A549 (cell line): ENCODE measurements around the gene PERM1.

ENCODE experiments used
- BHLHE40 ChIP-seq: IDR thresholded peaks from 2 replicates; pipeline ENCODE4 v1.6.1; 2012; ENCODE audit warnings: low read depth, low read length, inconsistent platforms
- CHD4 ChIP-seq: fragments of 200-600 bp; sonication (generic); IDR thresholded peaks from 2 replicates; pipeline ENCODE4 v1.6.1; 2016; ENCODE audit warnings: antibody characterized with exemption, mild to moderate bottlenecking, borderline replicate concordance
- GATA3 ChIP-seq: IDR thresholded peaks from 2 replicates; pipeline ENCODE4 v1.6.1; 2012; ENCODE audit warnings: borderline replicate concordance
- JUNB ChIP-seq: fragments of >200 bp; sonication (Bioruptor Twin); formaldehyde crosslinking; IDR thresholded peaks from 2 replicates; pipeline ENCODE4 v1.6.1; 2016
- MAFK ChIP-seq: fragments of 450-650 bp; IDR thresholded peaks from 2 replicates; pipeline ENCODE4 v1.6.1; 2014; ENCODE audit not compliant: partially characterized antibody
- NPAS2 ChIP-seq: fragments of 250-450 bp; sonication (Bioruptor Pico); IDR thresholded peaks from 2 replicates; pipeline ENCODE4 v1.8.0; 2022; ENCODE audit warnings: mild to moderate bottlenecking, moderate library complexity, borderline replicate concordance
- PHF8 ChIP-seq: fragments of 200-600 bp; sonication (generic); IDR thresholded peaks from 2 replicates; pipeline ENCODE4 v1.6.1; 2016; ENCODE audit warnings: low read depth, mild to moderate bottlenecking, antibody characterized with exemption, moderate library complexity, borderline replicate concordance
- POLR2A ChIP-seq: IDR thresholded peaks from 2 replicates; pipeline ENCODE4 v1.6.1; 2012; ENCODE audit warnings: mild to moderate bottlenecking, low read length
- RNF2 ChIP-seq: fragments of 200-600 bp; sonication (generic); IDR thresholded peaks from 2 replicates; pipeline ENCODE4 v1.6.1; 2016; ENCODE audit warnings: low read depth, mild to moderate bottlenecking, antibody characterized with exemption, moderate library complexity, borderline replicate concordance
- ZFP36 ChIP-seq: fragments of 450-650 bp; IDR thresholded peaks from 2 replicates; pipeline ENCODE4 v1.6.1; 2014; ENCODE audit warnings: borderline replicate concordance; ENCODE audit not compliant: partially characterized antibody
- TF ChIP-seq, protein P1 (sequence below): fragments of >200 bp; sonication (Bioruptor Twin); formaldehyde crosslinking; IDR thresholded peaks from 3 replicates; pipeline ENCODE4 v1.5.1; 2016
- TF ChIP-seq, protein P2 (sequence below): fragments of 200-600 bp; sonication (generic); IDR thresholded peaks from 2 replicates; pipeline ENCODE4 v1.6.1; 2016; ENCODE audit warnings: antibody characterized with exemption, mild to moderate bottlenecking, moderate library complexity
- TF ChIP-seq, protein P3 (sequence below): fragments of 450-650 bp; IDR thresholded peaks from 2 replicates; pipeline ENCODE4 v1.6.1; 2014; ENCODE audit warnings: antibody characterized with exemption

DNA sequence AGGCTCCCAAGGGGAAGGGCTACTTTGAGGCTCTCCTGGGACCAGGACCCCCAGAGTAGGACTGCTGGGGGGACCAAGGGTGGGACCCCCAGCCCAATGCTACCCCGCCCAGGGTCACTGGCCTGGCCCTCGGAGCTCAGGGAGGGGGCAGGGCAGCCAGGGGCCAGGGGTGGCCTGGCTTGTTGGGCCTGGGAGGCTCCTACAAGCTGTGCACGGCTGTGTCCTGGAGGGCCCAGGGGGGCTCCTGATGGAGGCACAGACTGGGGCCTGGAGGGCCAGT is 15.8 kb upstream of the PERM1 start:
- TF ChIP-seq, protein P1, sequence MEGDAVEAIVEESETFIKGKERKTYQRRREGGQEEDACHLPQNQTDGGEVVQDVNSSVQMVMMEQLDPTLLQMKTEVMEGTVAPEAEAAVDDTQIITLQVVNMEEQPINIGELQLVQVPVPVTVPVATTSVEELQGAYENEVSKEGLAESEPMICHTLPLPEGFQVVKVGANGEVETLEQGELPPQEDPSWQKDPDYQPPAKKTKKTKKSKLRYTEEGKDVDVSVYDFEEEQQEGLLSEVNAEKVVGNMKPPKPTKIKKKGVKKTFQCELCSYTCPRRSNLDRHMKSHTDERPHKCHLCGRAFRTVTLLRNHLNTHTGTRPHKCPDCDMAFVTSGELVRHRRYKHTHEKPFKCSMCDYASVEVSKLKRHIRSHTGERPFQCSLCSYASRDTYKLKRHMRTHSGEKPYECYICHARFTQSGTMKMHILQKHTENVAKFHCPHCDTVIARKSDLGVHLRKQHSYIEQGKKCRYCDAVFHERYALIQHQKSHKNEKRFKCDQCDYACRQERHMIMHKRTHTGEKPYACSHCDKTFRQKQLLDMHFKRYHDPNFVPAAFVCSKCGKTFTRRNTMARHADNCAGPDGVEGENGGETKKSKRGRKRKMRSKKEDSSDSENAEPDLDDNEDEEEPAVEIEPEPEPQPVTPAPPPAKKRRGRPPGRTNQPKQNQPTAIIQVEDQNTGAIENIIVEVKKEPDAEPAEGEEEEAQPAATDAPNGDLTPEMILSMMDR, result no peak
- TF ChIP-seq NPAS2 (CRISPR knock-in tag), result no peak
- TF ChIP-seq BHLHE40, result no peak
- TF ChIP-seq PHF8, result no peak
- no peak for TF ChIP-seq CHD4
- no peak for TF ChIP-seq RNF2
- TF ChIP-seq JUNB, result no peak
- TF ChIP-seq, protein P2, sequence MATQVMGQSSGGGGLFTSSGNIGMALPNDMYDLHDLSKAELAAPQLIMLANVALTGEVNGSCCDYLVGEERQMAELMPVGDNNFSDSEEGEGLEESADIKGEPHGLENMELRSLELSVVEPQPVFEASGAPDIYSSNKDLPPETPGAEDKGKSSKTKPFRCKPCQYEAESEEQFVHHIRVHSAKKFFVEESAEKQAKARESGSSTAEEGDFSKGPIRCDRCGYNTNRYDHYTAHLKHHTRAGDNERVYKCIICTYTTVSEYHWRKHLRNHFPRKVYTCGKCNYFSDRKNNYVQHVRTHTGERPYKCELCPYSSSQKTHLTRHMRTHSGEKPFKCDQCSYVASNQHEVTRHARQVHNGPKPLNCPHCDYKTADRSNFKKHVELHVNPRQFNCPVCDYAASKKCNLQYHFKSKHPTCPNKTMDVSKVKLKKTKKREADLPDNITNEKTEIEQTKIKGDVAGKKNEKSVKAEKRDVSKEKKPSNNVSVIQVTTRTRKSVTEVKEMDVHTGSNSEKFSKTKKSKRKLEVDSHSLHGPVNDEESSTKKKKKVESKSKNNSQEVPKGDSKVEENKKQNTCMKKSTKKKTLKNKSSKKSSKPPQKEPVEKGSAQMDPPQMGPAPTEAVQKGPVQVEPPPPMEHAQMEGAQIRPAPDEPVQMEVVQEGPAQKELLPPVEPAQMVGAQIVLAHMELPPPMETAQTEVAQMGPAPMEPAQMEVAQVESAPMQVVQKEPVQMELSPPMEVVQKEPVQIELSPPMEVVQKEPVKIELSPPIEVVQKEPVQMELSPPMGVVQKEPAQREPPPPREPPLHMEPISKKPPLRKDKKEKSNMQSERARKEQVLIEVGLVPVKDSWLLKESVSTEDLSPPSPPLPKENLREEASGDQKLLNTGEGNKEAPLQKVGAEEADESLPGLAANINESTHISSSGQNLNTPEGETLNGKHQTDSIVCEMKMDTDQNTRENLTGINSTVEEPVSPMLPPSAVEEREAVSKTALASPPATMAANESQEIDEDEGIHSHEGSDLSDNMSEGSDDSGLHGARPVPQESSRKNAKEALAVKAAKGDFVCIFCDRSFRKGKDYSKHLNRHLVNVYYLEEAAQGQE, result no peak
- TF ChIP-seq ZFP36, result no peak
- TF ChIP-seq GATA3, result no peak
- TF ChIP-seq POLR2A, result no peak
- TF ChIP-seq, protein P3, sequence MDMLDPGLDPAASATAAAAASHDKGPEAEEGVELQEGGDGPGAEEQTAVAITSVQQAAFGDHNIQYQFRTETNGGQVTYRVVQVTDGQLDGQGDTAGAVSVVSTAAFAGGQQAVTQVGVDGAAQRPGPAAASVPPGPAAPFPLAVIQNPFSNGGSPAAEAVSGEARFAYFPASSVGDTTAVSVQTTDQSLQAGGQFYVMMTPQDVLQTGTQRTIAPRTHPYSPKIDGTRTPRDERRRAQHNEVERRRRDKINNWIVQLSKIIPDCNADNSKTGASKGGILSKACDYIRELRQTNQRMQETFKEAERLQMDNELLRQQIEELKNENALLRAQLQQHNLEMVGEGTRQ, result no peak
- no peak for TF ChIP-seq MAFK
